Midbrain (tissue), 1 donor: ENCODE measurements around the gene CDC40.
"Not testable (repeated sequence)": the region's sequence is repeated elsewhere in the genome, so short reads cannot be mapped to it uniquely, and the experiment has no call there.

ENCODE experiments used
- DNase-seq: peaks from one replicate; lab custom pipeline; 2025; lab: John Stamatoyannopoulos, UW

Gene CDC40

GRCh38 chr6:110201151-110201884 lies 21.1 kb downstream of the CDC40 start:
- DNase-seq: no peak

- no peak for DNase-seq
These were observed 27.4 kb downstream of the CDC40 start for GRCh38 chr6:110207652-110208051.

- no peak for DNase-seq
These were observed 31.5 kb downstream of the CDC40 start for GRCh38 chr6:110211753-110212152.

GRCh38 chr6:110214338-110214737 lies 34.1 kb downstream of the CDC40 start:
- no peak for DNase-seq

- no peak for DNase-seq
These were observed 35.9 kb downstream of the CDC40 start for GRCh38 chr6:110216140-110216539.

- DNase-seq: no peak
These were observed 37.0 kb downstream of the CDC40 start for GRCh38 chr6:110217266-110217665.

GRCh38 chr6:110221738-110222137 lies 41.5 kb downstream of the CDC40 start:
- no peak for DNase-seq

GRCh38 chr6:110226261-110226660 lies 46.0 kb downstream of the CDC40 start:
- no peak for DNase-seq

GRCh38 chr6:110232450-110232849 lies 52.2 kb downstream of the CDC40 start:
- DNase-seq: no peak

- no peak for DNase-seq
These were observed 53.6 kb downstream of the CDC40 start for GRCh38 chr6:110233770-110234374.

GRCh38 chr6:110236007-110236406 lies 55.8 kb downstream of the CDC40 start:
- not testable (repeated sequence) for DNase-seq

GRCh38 chr6:110239526-110240274 lies 59.5 kb downstream of the CDC40 start:
- no peak for DNase-seq

- DNase-seq: not testable (repeated sequence)
These were observed 64.4 kb downstream of the CDC40 start for GRCh38 chr6:110244621-110245020.

- no peak for DNase-seq
These were observed 66.2 kb downstream of the CDC40 start for GRCh38 chr6:110246378-110246777.

GRCh38 chr6:110246900-110247546 lies 66.8 kb downstream of the CDC40 start:
- DNase-seq: no peak

- no peak for DNase-seq
These were observed 69.8 kb downstream of the CDC40 start for GRCh38 chr6:110250058-110250457.

GRCh38 chr6:110250838-110251237 lies 70.6 kb downstream of the CDC40 start:
- no peak for DNase-seq

GRCh38 chr6:110255211-110255750 lies 75.1 kb downstream of the CDC40 start:
- no peak for DNase-seq

GRCh38 chr6:110256366-110256765 lies 76.1 kb downstream of the CDC40 start:
- DNase-seq: no peak

- DNase-seq: no peak
These were observed 85.0 kb downstream of the CDC40 start for GRCh38 chr6:110265273-110265672.

- no peak for DNase-seq
These were observed 86.8 kb downstream of the CDC40 start for GRCh38 chr6:110266996-110267395.

- DNase-seq: no peak
These were observed 89.4 kb downstream of the CDC40 start for GRCh38 chr6:110269623-110270022.
